Neural progenitor cell (in vitro differentiated cells): ENCODE measurements around the gene DNAJB8. TPM values are rescaled to one million over a fixed set of nuclear protein-coding genes. Genes with fewer than 3 reads are reported as not detected.

Source experiments
- DNase-seq: peaks from one replicate; pipeline ENCODE4 v3.0.0-alpha.2; 2016; ENCODE audit warnings: low spot score
- H2AFZ ChIP-seq: fragments of 200-600 bp; sonication (generic); replicated peaks from 2 replicates; pipeline ENCODE4 v1.6.1; 2016; ENCODE audit warnings: antibody characterized with exemption
- H3F3A ChIP-seq: fragments of 200-600 bp; sonication (generic); 2 replicates; pipeline ENCODE4 v1.6.1; 2016; ENCODE audit warnings: antibody characterized with exemption, low read depth
- H3K27ac ChIP-seq: fragments of 200-600 bp; sonication (generic); 2 replicates; pipeline ENCODE4 v1.5.1; 2016; ENCODE audit warnings: mild to moderate bottlenecking
- H3K27me3 ChIP-seq: fragments of 200-600 bp; sonication (generic); 2 replicates; pipeline ENCODE4 v1.6.1; 2016; ENCODE audit warnings: mild to moderate bottlenecking, moderate library complexity
- H3K36me3 ChIP-seq: fragments of 200-600 bp; sonication (generic); 2 replicates; pipeline ENCODE4 v1.5.1; 2016
- H3K4me1 ChIP-seq: fragments of 200-600 bp; sonication (generic); 2 replicates; pipeline ENCODE4 v1.6.1; 2016; ENCODE audit warnings: mixed run types
- H3K4me2 ChIP-seq: fragments of 200-600 bp; sonication (generic); 2 replicates; pipeline ENCODE4 v1.6.1; 2016
- H3K4me3 ChIP-seq: fragments of 200-600 bp; sonication (generic); 2 replicates; pipeline ENCODE4 v1.5.1; 2016
- H3K79me2 ChIP-seq: fragments of 200-600 bp; sonication (generic); 2 replicates; pipeline ENCODE4 v1.6.1; 2016; ENCODE audit warnings: low read depth
- H3K9ac ChIP-seq: fragments of 200-600 bp; sonication (generic); 2 replicates; pipeline ENCODE4 v1.6.1; 2016
- H3K9me3 ChIP-seq: fragments of 200-600 bp; sonication (generic); 2 replicates; pipeline ENCODE4 v1.5.1; 2016; ENCODE audit warnings: low read depth
- H4K20me1 ChIP-seq: fragments of 200-600 bp; sonication (generic); 2 replicates; pipeline ENCODE4 v1.6.1; 2016; ENCODE audit warnings: low read depth
- H3K27ac Mint-ChIP-seq: 3 replicates; pipeline ENCODE4 v1.8.0; 2021; ENCODE audit warnings: mixed read lengths
- H3K27me3 Mint-ChIP-seq: 2 replicates; pipeline ENCODE4 v1.8.0; 2022; ENCODE audit warnings: low read depth, mild to moderate bottlenecking, inconsistent platforms, moderate library complexity, mixed read lengths; ENCODE audit not compliant: insufficient read depth
- H3K36me3 Mint-ChIP-seq: 3 replicates; pipeline ENCODE4 v1.8.0; 2021; ENCODE audit warnings: mixed read lengths
- H3K4me1 Mint-ChIP-seq: 3 replicates; pipeline ENCODE4 v1.8.0; 2021; ENCODE audit warnings: mixed read lengths
- H3K4me3 Mint-ChIP-seq: 3 replicates; pipeline ENCODE4 v1.8.0; 2021; ENCODE audit warnings: mild to moderate bottlenecking, moderate library complexity, mixed read lengths
- H3K9me3 Mint-ChIP-seq: 3 replicates; pipeline ENCODE4 v1.8.0; 2020; ENCODE audit warnings: mixed read lengths
- EZH2 ChIP-seq: fragments of 200-600 bp; sonication (generic); IDR thresholded peaks from 2 replicates; pipeline ENCODE4 v1.6.1; 2017; ENCODE audit warnings: antibody characterized with exemption, mild to moderate bottlenecking, moderate library complexity
- EZH2phosphoT487 ChIP-seq: fragments of 200-600 bp; sonication (generic); IDR thresholded peaks from 2 replicates; pipeline ENCODE4 v1.6.1; 2017; ENCODE audit warnings: antibody characterized with exemption
- total RNA-seq: library from RNA; depleted of rRNA; stranded (reverse); fragments of >200 nt; gene quantifications from 2 replicates; pipeline ENCODE4 v1.2.3, GENCODE V29; 2015; ENCODE audit warnings: low replicate concordance
- TF ChIP-seq, protein P1 (sequence below): fragments of 200-600 bp; sonication (generic); IDR thresholded peaks from 2 replicates; pipeline ENCODE4 v1.5.1; 2017; ENCODE audit warnings: antibody characterized with exemption, mild to moderate bottlenecking

DNAJB8 gene
- total RNA-seq, 1 donor from 2014 or later: not detected

DNA sequence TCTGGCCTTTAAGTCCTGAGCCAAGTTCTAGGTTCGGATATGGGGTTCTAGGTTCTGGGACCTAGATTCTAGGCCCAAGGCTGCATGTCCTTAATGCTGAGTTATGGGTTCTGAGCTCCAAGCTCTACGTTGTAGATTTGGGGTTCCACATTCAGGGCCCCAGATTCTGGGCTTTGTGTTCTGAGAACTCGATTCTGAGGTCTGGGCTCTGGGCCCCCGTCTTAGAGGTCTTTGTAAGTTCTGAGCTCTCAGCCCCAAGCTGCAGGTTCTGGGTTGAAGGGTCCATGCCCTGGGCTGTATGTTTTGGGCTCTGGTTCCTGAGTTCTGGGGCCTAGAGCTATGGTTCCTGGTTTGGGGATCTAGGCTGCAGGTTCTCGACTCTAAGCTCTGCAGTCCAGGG, 10.0 kb upstream of the DNAJB8 start:
- Mint-ChIP-seq H3K36me3 (no peaks in the 10 kb centered on the region), H3K9me3 (no peaks in the 10 kb centered on the region), H3K27me3 (peaks cover 44% of the 10 kb centered on the region), H3K4me3 (no peak overlapping the region), H3K4me1 (peaks cover 9% of the 10 kb centered on the region), H3K27ac (no peak overlapping the region)
- peaks cover 15% of the 10 kb centered on the region for H4K20me1 ChIP-seq
- no peaks in the 10 kb centered on the region for H3K79me2 ChIP-seq
- H2AFZ ChIP-seq: no peak overlapping the region
- H3K4me1 ChIP-seq: peaks cover 5% of the 10 kb centered on the region
- H3K27ac ChIP-seq: no peak overlapping the region
- DNase-seq: no peak
- no peaks in the 10 kb centered on the region for H3K36me3 ChIP-seq
- peaks cover 100% of the 10 kb centered on the region for H3K27me3 ChIP-seq
- H3F3A ChIP-seq: no peaks in the 10 kb centered on the region
- no peak for TF ChIP-seq EZH2phosphoT487
- TF ChIP-seq EZH2: no peak
- TF ChIP-seq, protein P1, sequence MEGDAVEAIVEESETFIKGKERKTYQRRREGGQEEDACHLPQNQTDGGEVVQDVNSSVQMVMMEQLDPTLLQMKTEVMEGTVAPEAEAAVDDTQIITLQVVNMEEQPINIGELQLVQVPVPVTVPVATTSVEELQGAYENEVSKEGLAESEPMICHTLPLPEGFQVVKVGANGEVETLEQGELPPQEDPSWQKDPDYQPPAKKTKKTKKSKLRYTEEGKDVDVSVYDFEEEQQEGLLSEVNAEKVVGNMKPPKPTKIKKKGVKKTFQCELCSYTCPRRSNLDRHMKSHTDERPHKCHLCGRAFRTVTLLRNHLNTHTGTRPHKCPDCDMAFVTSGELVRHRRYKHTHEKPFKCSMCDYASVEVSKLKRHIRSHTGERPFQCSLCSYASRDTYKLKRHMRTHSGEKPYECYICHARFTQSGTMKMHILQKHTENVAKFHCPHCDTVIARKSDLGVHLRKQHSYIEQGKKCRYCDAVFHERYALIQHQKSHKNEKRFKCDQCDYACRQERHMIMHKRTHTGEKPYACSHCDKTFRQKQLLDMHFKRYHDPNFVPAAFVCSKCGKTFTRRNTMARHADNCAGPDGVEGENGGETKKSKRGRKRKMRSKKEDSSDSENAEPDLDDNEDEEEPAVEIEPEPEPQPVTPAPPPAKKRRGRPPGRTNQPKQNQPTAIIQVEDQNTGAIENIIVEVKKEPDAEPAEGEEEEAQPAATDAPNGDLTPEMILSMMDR: no peak
- H3K9ac ChIP-seq: no peak overlapping the region
- no peaks in the 10 kb centered on the region for H3K9me3 ChIP-seq
- no peak overlapping the region for H3K4me2 ChIP-seq
- no peak overlapping the region for H3K4me3 ChIP-seq

DNA sequence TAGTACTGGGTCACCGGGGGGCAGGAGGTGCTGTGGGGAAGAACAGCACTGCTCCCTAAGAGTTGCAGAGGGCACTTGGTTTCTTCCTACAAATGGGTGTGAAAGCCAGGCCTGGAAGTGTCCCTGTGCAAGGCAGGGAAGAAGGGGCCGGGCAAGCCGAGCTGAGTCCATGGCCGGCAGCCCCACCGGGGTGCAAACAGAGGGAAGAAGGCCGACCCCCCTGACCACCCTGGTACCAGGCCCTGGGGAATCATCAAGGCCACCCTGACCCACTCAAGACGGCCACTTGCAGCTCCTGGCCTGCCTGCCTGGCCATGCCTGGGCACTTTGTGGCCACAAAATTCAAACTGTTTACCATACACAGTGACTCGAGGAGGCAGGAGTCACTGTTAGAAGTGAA, 8.7 kb upstream of the DNAJB8 start:
- H3K9ac ChIP-seq: no peak overlapping the region
- peaks cover 5% of the 10 kb centered on the region for H4K20me1 ChIP-seq
- H3K79me2 ChIP-seq: no peaks in the 10 kb centered on the region
- H3K4me3 ChIP-seq: no peak overlapping the region
- H3K27ac Mint-ChIP-seq: no peak overlapping the region
- H3K36me3 Mint-ChIP-seq: no peaks in the 10 kb centered on the region
- no peak for DNase-seq
- no peak overlapping the region for H3K4me2 ChIP-seq
- peaks cover 9% of the 10 kb centered on the region for H3K4me1 Mint-ChIP-seq
- H3K4me3 Mint-ChIP-seq: no peak overlapping the region
- peaks cover 100% of the 10 kb centered on the region for H3K27me3 ChIP-seq
- no peak overlapping the region for H3K27ac ChIP-seq
- H3F3A ChIP-seq: no peaks in the 10 kb centered on the region
- H3K27me3 Mint-ChIP-seq: peaks cover 42% of the 10 kb centered on the region
- TF ChIP-seq, protein P1: no peak
- TF ChIP-seq EZH2phosphoT487 (no peak), EZH2 (no peak)
- no peaks in the 10 kb centered on the region for H3K36me3 ChIP-seq
- H2AFZ ChIP-seq: no peak overlapping the region
- no peaks in the 10 kb centered on the region for H3K9me3 ChIP-seq
- H3K4me1 ChIP-seq: no peaks in the 10 kb centered on the region
- H3K9me3 Mint-ChIP-seq: peaks cover 2% of the 10 kb centered on the region

DNA sequence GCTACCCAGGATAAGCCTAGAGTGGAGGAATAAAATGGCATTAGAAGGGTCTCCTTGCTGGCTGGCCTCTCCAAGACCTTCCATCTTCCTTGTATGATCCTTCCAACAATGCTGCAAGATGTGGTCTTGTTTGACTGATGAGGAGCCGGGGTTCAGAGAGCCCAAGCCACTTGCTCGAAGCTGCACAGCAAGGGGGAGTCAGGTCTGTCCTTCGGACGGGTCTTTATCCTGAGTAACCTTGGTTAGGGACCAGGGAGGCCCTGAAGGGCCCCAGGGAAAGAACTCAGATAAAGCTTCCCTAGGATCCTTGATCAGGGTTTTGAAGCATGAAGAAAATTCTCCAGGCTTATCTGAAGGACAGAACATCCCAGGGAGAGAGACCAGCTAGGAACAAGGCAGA, 7.0 kb upstream of the DNAJB8 start:
- no peaks in the 10 kb centered on the region for H3K36me3 ChIP-seq
- no peak overlapping the region for H2AFZ ChIP-seq
- H3F3A ChIP-seq: no peaks in the 10 kb centered on the region
- no peaks in the 10 kb centered on the region for H4K20me1 ChIP-seq
- Mint-ChIP-seq H3K27me3 (peaks cover 32% of the 10 kb centered on the region), H3K36me3 (no peaks in the 10 kb centered on the region), H3K4me3 (peak overlapping the region; percentile 69), H3K4me1 (peaks cover 5% of the 10 kb centered on the region), H3K9me3 (peaks cover 2% of the 10 kb centered on the region), H3K27ac (no peak overlapping the region)
- H3K9ac ChIP-seq: no peak overlapping the region
- H3K79me2 ChIP-seq: no peaks in the 10 kb centered on the region
- no peak overlapping the region for H3K27ac ChIP-seq
- TF ChIP-seq, protein P1: no peak
- TF ChIP-seq EZH2phosphoT487: no peak
- no peak for TF ChIP-seq EZH2
- H3K9me3 ChIP-seq: no peaks in the 10 kb centered on the region
- H3K4me2 ChIP-seq: no peak overlapping the region
- no peaks in the 10 kb centered on the region for H3K4me1 ChIP-seq
- H3K27me3 ChIP-seq: peaks cover 86% of the 10 kb centered on the region
- H3K4me3 ChIP-seq: no peak overlapping the region
- DNase-seq: no peak

DNA sequence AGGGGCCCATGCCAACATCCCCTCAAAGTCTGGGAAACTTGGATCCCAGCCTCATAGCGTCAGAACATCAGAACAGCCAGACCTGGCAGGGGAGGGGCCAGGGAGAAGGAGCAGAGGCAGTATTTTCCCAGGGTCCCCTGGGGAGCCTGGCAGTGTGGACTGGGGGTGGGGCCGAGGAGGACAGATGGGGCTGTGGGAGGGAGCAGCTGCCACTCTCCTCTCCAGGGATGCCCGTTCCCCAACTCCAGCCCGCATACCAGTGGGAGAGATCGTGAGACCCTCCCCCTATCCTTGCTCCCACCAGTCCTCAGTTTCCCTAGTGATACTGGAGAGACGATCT, 6.5 kb upstream of the DNAJB8 start:
- no peak overlapping the region for H2AFZ ChIP-seq
- H3F3A ChIP-seq: no peaks in the 10 kb centered on the region
- H3K9me3 ChIP-seq: no peaks in the 10 kb centered on the region
- no peaks in the 10 kb centered on the region for H3K36me3 ChIP-seq
- Mint-ChIP-seq H3K9me3 (peaks cover 2% of the 10 kb centered on the region), H3K4me3 (no peak overlapping the region), H3K27ac (no peak overlapping the region), H3K27me3 (peaks cover 31% of the 10 kb centered on the region), H3K36me3 (no peaks in the 10 kb centered on the region), H3K4me1 (peaks cover 5% of the 10 kb centered on the region)
- H3K27ac ChIP-seq: no peak overlapping the region
- H3K9ac ChIP-seq: no peak overlapping the region
- no peaks in the 10 kb centered on the region for H4K20me1 ChIP-seq
- H3K27me3 ChIP-seq: peaks cover 80% of the 10 kb centered on the region
- no peak overlapping the region for H3K4me2 ChIP-seq
- H3K79me2 ChIP-seq: no peaks in the 10 kb centered on the region
- H3K4me3 ChIP-seq: no peak overlapping the region
- no peak for DNase-seq
- TF ChIP-seq EZH2: no peak
- TF ChIP-seq, protein P1: no peak
- TF ChIP-seq EZH2phosphoT487: no peak
- peaks cover 4% of the 10 kb centered on the region for H3K4me1 ChIP-seq
